GM21576 (cell line): ENCODE data around the gene PNMA1.

ENCODE experiments used
- ATAC-seq: cut with Tn5 transposase; IDR thresholded peaks from one replicate; pipeline ENCODE4 v1.9.1; 2021; ENCODE audit warnings: mild to moderate bottlenecking, moderate library complexity; ENCODE audit not compliant: unreplicated experiment

Gene PNMA1

DNA sequence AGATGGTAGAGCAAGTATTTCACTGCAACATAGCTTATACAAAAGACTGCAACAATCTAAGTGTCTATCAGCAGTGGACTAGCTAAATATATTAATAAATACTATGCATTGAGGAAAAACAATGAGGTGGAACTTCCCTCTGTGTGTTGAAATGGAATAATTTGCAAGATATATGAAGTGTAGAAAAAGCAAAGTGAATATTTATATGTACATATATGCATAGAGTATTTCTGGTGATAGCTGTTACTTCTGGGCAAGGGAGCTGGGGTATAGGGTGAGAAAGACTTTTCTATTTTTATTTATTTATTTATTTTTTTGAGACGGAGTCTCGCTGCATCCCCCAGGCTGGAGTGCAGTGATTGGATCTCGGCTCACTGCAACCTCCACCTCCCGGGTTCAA lies 35.5 kb downstream of the PNMA1 start:
- no peak for ATAC-seq

DNA sequence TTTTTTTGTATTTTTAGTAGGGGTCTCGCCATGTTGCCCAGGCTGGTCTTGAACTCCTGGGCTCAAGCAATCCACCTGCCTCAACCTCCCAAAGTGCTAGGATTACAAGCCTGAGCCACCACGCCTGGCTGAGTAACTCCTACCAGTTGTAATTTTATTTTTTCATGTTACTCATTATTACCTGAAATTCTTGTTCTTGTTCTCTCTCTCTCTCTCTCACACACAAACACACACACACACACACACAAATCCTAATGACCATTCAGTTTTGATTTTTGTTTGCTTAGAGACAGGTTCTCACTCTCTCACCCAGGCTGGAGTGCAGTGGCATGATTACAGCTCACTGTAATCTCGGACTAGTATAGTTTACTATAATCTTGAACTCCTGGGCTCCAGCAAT lies 39.2 kb downstream of the PNMA1 start:
- no peak for ATAC-seq

DNA sequence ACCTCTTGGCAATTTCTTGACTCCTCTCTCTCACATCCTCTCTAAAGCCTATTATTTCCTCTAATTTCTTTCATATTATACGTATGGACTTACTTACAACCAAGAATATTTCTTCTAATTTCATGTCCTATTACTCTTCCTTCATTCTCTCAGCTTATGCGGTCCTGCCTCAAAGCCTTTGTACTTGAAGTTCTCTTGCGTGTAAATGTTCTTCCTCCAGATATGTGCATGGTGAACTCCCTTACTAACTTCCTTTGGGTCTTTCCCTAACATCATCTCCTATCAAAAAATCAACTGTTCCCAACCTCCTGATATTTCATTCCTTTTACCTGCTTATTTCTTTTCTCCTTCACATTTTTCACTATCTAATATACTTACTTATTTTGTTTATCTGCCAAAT lies 46.3 kb downstream of the PNMA1 start:
- no peak for ATAC-seq

DNA sequence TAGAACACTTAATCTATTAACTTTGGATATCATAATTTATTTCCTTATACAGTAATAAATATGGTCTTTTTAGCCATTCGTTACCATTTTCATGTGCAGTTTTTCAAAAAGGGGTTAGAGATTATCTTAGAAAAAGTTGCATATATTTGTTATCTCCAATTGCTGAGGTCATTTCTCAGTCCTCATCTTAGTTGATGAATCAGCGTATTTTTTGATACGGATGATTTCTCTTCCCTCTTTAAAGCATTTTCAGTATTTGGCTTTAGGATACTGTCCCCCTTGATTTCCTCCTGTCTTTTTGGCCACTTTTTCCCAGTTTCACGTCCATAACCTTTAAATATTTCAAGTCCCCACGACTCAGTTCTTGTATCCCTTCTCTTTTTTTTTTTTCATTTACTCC lies 47.6 kb downstream of the PNMA1 start:
- ATAC-seq, result no peak

DNA sequence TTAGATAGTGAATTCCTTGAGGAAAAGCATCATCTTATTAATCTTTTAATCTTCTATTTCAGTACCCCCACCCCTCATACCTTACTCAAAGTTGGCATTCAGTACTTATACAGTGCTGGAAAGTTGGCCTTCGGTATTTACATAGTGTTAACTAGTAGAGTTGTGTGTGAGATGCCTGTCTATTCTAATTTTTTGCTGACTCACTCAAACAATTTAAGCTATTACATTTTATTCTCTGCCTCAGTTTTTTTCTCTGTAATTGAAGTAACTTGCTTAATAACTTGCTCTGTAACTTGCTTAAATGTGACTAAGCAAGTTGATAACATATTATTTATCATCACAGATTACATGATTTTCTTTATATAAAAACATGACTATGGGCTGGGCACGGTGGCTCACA lies 49.1 kb downstream of the PNMA1 start:
- no peak for ATAC-seq

DNA sequence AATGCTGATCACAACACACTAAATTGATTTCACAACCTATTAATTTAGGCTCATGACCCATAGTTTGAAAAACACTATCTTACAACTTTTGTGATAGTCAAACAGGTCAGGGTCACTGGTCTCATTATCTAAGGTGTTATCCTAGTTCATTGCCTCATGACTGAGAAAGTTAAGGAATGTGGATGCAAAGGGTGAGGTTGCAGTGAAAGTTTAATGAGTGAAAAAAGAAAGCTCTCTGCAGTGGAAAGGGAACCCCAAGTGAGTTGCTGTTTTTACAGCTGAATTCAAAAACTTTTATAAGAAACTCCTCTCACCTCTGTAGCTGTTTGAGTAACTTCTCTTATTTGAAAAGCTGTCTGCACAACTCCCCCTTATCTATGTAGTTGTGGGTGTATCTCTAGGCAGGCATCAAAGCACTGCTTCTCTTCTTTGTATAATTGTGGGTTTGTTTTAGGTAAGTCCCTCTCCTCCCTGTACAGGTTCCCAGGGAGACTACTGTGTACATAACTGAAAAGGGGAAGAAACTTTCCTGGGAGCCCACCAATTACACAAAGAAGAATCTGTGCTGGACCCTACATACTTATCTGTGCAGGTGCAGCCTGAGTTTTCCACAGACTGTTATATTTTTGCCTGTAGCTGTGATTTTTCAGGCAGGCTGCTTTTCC lies 50.5 kb downstream of the PNMA1 start:
- ATAC-seq, result no peak

DNA sequence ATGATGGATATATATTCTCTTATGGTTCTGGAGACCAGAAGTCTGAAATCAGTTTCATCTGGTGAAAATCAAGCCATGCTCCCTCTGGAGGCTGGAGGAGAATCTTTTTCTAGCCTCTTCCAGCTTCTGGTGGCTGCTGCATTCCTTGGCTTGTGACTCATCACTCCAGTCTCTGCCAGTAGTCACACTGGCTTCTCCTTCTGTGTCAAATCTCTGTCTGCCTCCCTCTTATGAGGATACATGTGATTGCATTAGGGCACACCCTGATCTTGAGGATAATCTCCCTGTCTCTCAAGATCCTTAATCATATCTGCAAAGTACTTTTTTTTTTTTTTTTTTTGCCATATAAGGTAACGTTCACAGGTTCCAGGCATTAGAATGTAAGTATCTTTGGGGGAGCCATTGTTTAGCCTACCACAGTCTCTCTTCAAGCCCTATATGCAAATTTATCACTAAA lies 51.7 kb downstream of the PNMA1 start:
- ATAC-seq, result no peak

DNA sequence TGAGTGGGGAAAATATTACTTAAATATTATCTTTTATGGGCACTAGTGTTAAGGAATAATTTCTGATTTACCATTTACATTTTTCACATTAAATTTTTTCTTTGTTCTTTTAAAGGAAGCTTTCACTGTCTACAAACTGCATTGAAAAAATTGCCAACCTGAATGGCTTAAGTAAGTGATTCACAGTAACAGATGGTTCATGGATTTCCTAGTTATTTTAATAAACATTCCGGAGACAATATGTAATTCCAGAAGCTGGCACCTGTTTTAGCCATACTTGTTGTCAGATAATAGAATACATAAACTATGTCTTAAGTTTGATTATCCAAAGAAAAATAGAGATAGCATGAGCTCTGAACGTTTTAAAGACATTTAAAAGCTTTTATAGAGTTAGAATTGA lies 52.3 kb downstream of the PNMA1 start:
- no peak for ATAC-seq
